K562 (cell line): Measurements from ENCODE around the gene HEXD. TPM values are rescaled to one million over a fixed set of nuclear protein-coding genes. Genes with fewer than 3 reads are reported as not detected.

Experiments
- ATAC-seq: fragments of 200-7000 bp; cut with Tn5 transposase; 3 replicates; pipeline ENCODE4 v1.9.1; 2020; ENCODE audit warnings: moderate library complexity
- BruUV-seq: library from RNA; stranded (reverse); fragments of 400-500 nt; replicated peaks from 2 replicates; lab custom pipeline; 2021; lab: Mats Ljungman, UMichigan
- CTCF ChIA-PET: fragments of 300-600 bp; formaldehyde crosslinking; extraction: SDS; loops from one replicate; lab custom pipeline; 2021; ENCODE audit warnings: low intra/inter-chr PET ratio; lab: Yijun Ruan, JAX
- POLR2A ChIA-PET: fragments of 300-600, 350-650 bp; sonication (Branson Sonifier 250); formaldehyde crosslinking; extraction: SDS; loops from one replicate; lab custom pipeline; 2021; ENCODE audit warnings: antibody characterized with exemption, inconsistent platforms; lab: Yijun Ruan, JAX
- DNase-seq, 4 experiments: peaks; one replicate each; pipeline versions ENCODE4 v3.0.0 to v3.0.0-alpha.2; 2011 to 2018; ENCODE audit warnings: low spot score in 3 of 4, mixed read lengths in 3 of 4; ENCODE audit errors: extremely low read depth in 1 of 4
- FAIRE-seq: peaks from 2 replicates; lab custom pipeline; 2011; peaks lifted over from hg19 to GRCh38; lab: Jason Lieb, UNC
- H2AFZ ChIP-seq: 2 replicates; pipeline ENCODE4 v1.6.0; 2011; ENCODE audit warnings: low read depth, low read length, control low read depth, inconsistent platforms
- H3K27ac ChIP-seq: fragments of 200-600 bp; 3 replicates; pipeline ENCODE4 v1.8.0; 2011; ENCODE audit warnings: low read depth, mild to moderate bottlenecking, control low read depth, inconsistent platforms, low read length, moderate library complexity, mixed read lengths; ENCODE audit errors: extremely low read depth
- H3K27me3 ChIP-seq, 2 experiments: fragments of 300-600 bp in 1 of 2; 2 replicates in 1 of 2; 3 replicates in 1 of 2; pipeline versions ENCODE4 v1.6.0 to v1.8.0; 2011; ENCODE audit warnings: inconsistent platforms in 2 of 2, low read length in 2 of 2, mild to moderate bottlenecking in 1 of 2, mixed read lengths in 1 of 2, moderate library complexity in 1 of 2; ENCODE audit not compliant: control insufficient read depth in 2 of 2, insufficient read depth in 2 of 2
- H3K36me3 ChIP-seq: fragments of 300-600 bp; 3 replicates; pipeline ENCODE4 v1.8.0; 2011; ENCODE audit warnings: mild to moderate bottlenecking, low read length, inconsistent platforms; ENCODE audit not compliant: control insufficient read depth, insufficient read depth
- H3K4me1 ChIP-seq, 2 experiments: fragments of 200-600 bp in 1 of 2; replicated peaks in 1 of 2; 2 replicates in 1 of 2; 3 replicates in 1 of 2; pipeline versions ENCODE4 v1.5.1 to v1.8.0; 2011; ENCODE audit warnings: inconsistent platforms in 2 of 2, low read length in 2 of 2, mild to moderate bottlenecking in 1 of 2, mixed read lengths in 1 of 2, moderate library complexity in 1 of 2; ENCODE audit not compliant: control insufficient read depth in 2 of 2, insufficient read depth in 2 of 2
- H3K4me2 ChIP-seq: 2 replicates; pipeline ENCODE4 v1.6.1; 2011; ENCODE audit warnings: low read length, control low read depth, inconsistent platforms, mixed read lengths; ENCODE audit not compliant: insufficient read depth
- H3K4me3 ChIP-seq: fragments of 200-600 bp; sonication (generic), shearing (Covaris generic); 2 replicates; pipeline ENCODE4 v1.5.1; 2016; ENCODE audit warnings: control low read depth, inconsistent platforms
- H3K79me2 ChIP-seq: fragments of 200-600 bp; 3 replicates; pipeline ENCODE4 v1.8.0; 2011; ENCODE audit warnings: low read length, inconsistent platforms; ENCODE audit not compliant: control insufficient read depth, insufficient read depth
- H3K9ac ChIP-seq, 2 experiments: 2 replicates each; pipeline versions ENCODE4 v1.6.0 to v1.6.1; 2011; ENCODE audit warnings: low read depth in 2 of 2, low read length in 2 of 2, control low read depth in 1 of 2, inconsistent platforms in 1 of 2, mild to moderate bottlenecking in 1 of 2, mixed read lengths in 1 of 2; ENCODE audit not compliant: insufficient read depth in 1 of 2
- H3K9me1 ChIP-seq: one replicate; pipeline ENCODE4 v1.6.0; 2011; ENCODE audit warnings: inconsistent platforms, mild to moderate bottlenecking, low read length, moderate library complexity; ENCODE audit not compliant: control insufficient read depth, insufficient read depth
- H3K9me3 ChIP-seq: replicated peaks from 2 replicates; pipeline ENCODE4 v1.5.1; 2011; ENCODE audit warnings: low read depth, low read length, inconsistent platforms; ENCODE audit not compliant: control insufficient read depth, insufficient read depth
- H4K20me1 ChIP-seq: replicated peaks from 2 replicates; pipeline ENCODE4 v1.6.1; 2011; ENCODE audit warnings: low read length, inconsistent platforms, mixed read lengths; ENCODE audit not compliant: control insufficient read depth, insufficient read depth
- ELF1 ChIP-seq: fragments of 200-800 bp; sonication (Bioruptor generic); IDR thresholded peaks from 2 replicates; pipeline ENCODE4 v1.6.1; 2016; ENCODE audit warnings: missing genetic modification characterization, missing compliant biosample characterization
- ETS2 ChIP-seq: IDR thresholded peaks from 2 replicates; pipeline ENCODE4 v1.6.1; 2016; ENCODE audit warnings: borderline replicate concordance, missing genetic modification characterization, mild to moderate bottlenecking, moderate library complexity, missing compliant biosample characterization; ENCODE audit not compliant: poor library complexity, severe bottlenecking
- JUND ChIP-seq, 2 experiments: IDR thresholded peaks; 2 replicates in 1 of 2; 3 replicates in 1 of 2; pipeline ENCODE4 v1.6.1; 2011; ENCODE audit warnings: borderline replicate concordance in 2 of 2, low read depth in 2 of 2, low read length in 2 of 2, improper control_type of control experiment in 1 of 2, missing biosample characterization in 1 of 2, missing genetic modification characterization in 1 of 2, missing genetic modification reagents in 1 of 2
- KAT2B ChIP-seq: IDR thresholded peaks from one replicate; pipeline ENCODE4 v1.6.1; 2012; ENCODE audit warnings: low read depth, mild to moderate bottlenecking, control low read depth, inconsistent platforms, low read length, moderate library complexity
- LEF1 ChIP-seq: fragments of 450-650 bp; IDR thresholded peaks from 2 replicates; pipeline ENCODE4 v1.6.1; 2016; ENCODE audit warnings: mild to moderate bottlenecking
- SRSF9 ChIP-seq: fragments of 200-400 bp; formaldehyde crosslinking; IDR thresholded peaks from 2 replicates; pipeline ENCODE4 v1.6.1; 2017; ENCODE audit warnings: low read depth, low read length, borderline replicate concordance
- ZNF75A ChIP-seq: fragments of 450-650 bp; formaldehyde crosslinking; IDR thresholded peaks from 2 replicates; pipeline ENCODE4 v1.4.0; 2020; ENCODE audit warnings: mild to moderate bottlenecking
- WGBS: fragments of 100-300 bp; shearing (Covaris generic); methylation state at CpG from one replicate; pipeline ENCODE4 v1.1.6; 2016; ENCODE audit warnings: low coverage, mixed read lengths; ENCODE audit not compliant: insufficient coverage; ENCODE audit errors: missing lambda C conversion rate; 5-methylcytosine and 5-hydroxymethylcytosine counted together
- in situ Hi-C: fragments of 300-500 bp; cut with MboI; formaldehyde crosslinking; loops from 4 replicates; pipeline ENCODE4 v1.15.0; 2018; ENCODE audit warnings: inconsistent platforms, mixed read lengths
- intact Hi-C: fragments of 100-400 bp; cut with micrococcal nuclease; formaldehyde crosslinking; loops from 2 replicates; pipeline ENCODE4 v1.14.2; 2022
- polyA plus RNA-seq, 8 experiments: library from polyadenylated mRNA; depleted of rRNA in 4 of 8; stranded (reverse) in 5 of 8; unstranded in 3 of 8; fragments of >200 nt; fragmentation: Nextera tagmentation in 2 of 8; fragmentation: Illumina TruSeq in 1 of 8; extraction: Ambion mirVana in 2 of 8; extraction: Trizol in 1 of 8; gene quantifications; 2 replicates each; pipeline versions ENCODE4 v1.2.1 to v1.2.3, GENCODE V29; 2011 to 2014; ENCODE audit warnings: inconsistent platforms in 1 of 8, missing spikeins in 1 of 8
- total RNA-seq, 7 experiments: library from RNA; depleted of rRNA in 6 of 7; stranded (reverse); fragments of >200 nt in 6 of 7; fragmentation: Illumina TruSeq in 2 of 7; extraction: Trizol in 2 of 7; gene quantifications; 2 replicates each; pipeline versions ENCODE4 v1.2.1 to v1.2.3, GENCODE V29; 2011 to 2021; ENCODE audit warnings: low replicate concordance in 1 of 7

HEXD gene
- total and polyA plus RNA-seq, 9 of the 15 experiments (the other 6 are each of a cell fraction or from before 2014, with no cell fraction given) = 1.0 to 25.3 (median 10.0) TPM

GRCh38 chr17:82491196-82491530 is 73.0 kb downstream of the HEXD start:
- Histone ChIP-seq H3K79me2 (no peaks in the 10 kb centered on the region), H3K4me3 (no peak overlapping the region), H3K27ac (no peak overlapping the region), H3K27me3 (no peaks in the 10 kb centered on the region), H3K36me3 (peaks cover 29% of the 10 kb centered on the region), H3K4me1 (peaks cover 2 to 40% of the 10 kb centered on the region in 2 experiments; a peak in 3 of 5 replicates), H3K9ac (peak overlapping the region in 1 of 2 experiments; percentile 67; a peak in 2 of 4 replicates), H3K9me1 (peaks cover 6% of the 10 kb centered on the region), H3K4me2 (no peak overlapping the region), H4K20me1 (0 out of 2 replicates have a peak, but pooled peaks cover 6% of the 10 kb centered on the region), H3K9me3 (no peaks in the 10 kb centered on the region), H2AFZ (no peak overlapping the region)
- no peak for ATAC-seq
- BruUV-seq = no TSS peak
- FAIRE-seq = no peak
- WGBS = 76% methylated on average over 6 of the region's 10 CpGs
- DNase-seq = no peak
- in situ Hi-C loops = no loop called here
- CTCF ChIA-PET = interaction anchor here (1.0 kb wide), 1 partner anchor 60 kb away, joined by 3 read pairs; no protein-coding TSS in a partner anchor
- POLR2A ChIA-PET = interaction anchor here (1.1 to 1.4 kb wide), 2 partner anchors 12 to 16 kb away, joined by 3 to 5 read pairs; no protein-coding TSS in a partner anchor
- intact Hi-C loops = loop anchor here (5.0 to 10.0 kb wide), 3 partner anchors 34 to 136 kb away; partner anchors contain the start of genes NARF and TEX19
- no peak for TF ChIP-seq ZNF75A (CRISPR knock-in tag)
- TF ChIP-seq ETS2 (tag) = no peak
- TF ChIP-seq LEF1 = no peak
- no peak for TF ChIP-seq ELF1
- no peak for TF ChIP-seq KAT2B
- TF ChIP-seq JUND (IDR thresholded peaks at IDR 0.05; ENCODE audit: borderline replicate concordance, low read depth, low read length) = no peak
- no peak for TF ChIP-seq JUND (tag; IDR thresholded peaks at IDR 0.05; ENCODE audit: borderline replicate concordance, low read depth, low read length)
- TF ChIP-seq SRSF9 = no peak
